IMR-90 (cell line): ENCODE measurements around the gene COL15A1. TPM values are rescaled to one million over a fixed set of nuclear protein-coding genes. Genes with fewer than 3 reads are reported as not detected.

ENCODE experiments used
- ATAC-seq: fragments of 200-7000 bp; cut with Tn5 transposase; 2 replicates; pipeline ENCODE4 v1.9.1; 2020; ENCODE audit warnings: low read depth, mild to moderate bottlenecking, moderate library complexity
- BruUV-seq: library from RNA; stranded (reverse); fragments of 400-500 nt; replicated peaks from 2 replicates; lab custom pipeline; 2021; lab: Mats Ljungman, UMichigan
- CTCF ChIA-PET: fragments of 300-600 bp; formaldehyde crosslinking; extraction: SDS; loops from one replicate; lab custom pipeline; 2021; ENCODE audit warnings: antibody characterized with exemption; lab: Yijun Ruan, JAX
- POLR2A ChIA-PET: fragments of 300-600 bp; sonication (Branson Sonifier 250); formaldehyde crosslinking; loops from one replicate; lab custom pipeline; 2022; ENCODE audit warnings: antibody characterized with exemption; ENCODE audit not compliant: unreplicated experiment; lab: Charles Lee
- DNase-seq: peaks from one replicate; pipeline ENCODE4 v3.0.0; 2013
- H2AFZ ChIP-seq: replicated peaks from 2 replicates; pipeline ENCODE3; 2013; ENCODE audit warnings: low read length, mild to moderate bottlenecking; ENCODE audit not compliant: poor library complexity
- H2AK5ac ChIP-seq: 2 replicates; pipeline ENCODE4 v1.6.1; 2013; ENCODE audit warnings: low read depth, low read length, inconsistent platforms
- H2AK9ac ChIP-seq: replicated peaks from 2 replicates; pipeline ENCODE3; 2013; ENCODE audit warnings: mild to moderate bottlenecking, low read depth, low read length, moderate library complexity; ENCODE audit not compliant: poor library complexity
- H2BK120ac ChIP-seq: 2 replicates; pipeline ENCODE4 v1.6.1; 2013; ENCODE audit warnings: low read depth, low read length, inconsistent platforms
- H2BK15ac ChIP-seq: 3 replicates; pipeline ENCODE4 v1.6.1; 2013; ENCODE audit warnings: low read depth, low read length, inconsistent platforms
- H2BK20ac ChIP-seq: 2 replicates; pipeline ENCODE4 v1.6.1; 2013; ENCODE audit warnings: low read depth, mild to moderate bottlenecking, inconsistent platforms, low read length, moderate library complexity
- H2BK5ac ChIP-seq: 2 replicates; pipeline ENCODE4 v1.6.1; 2013; ENCODE audit warnings: mild to moderate bottlenecking, low read depth, low read length, inconsistent platforms; ENCODE audit not compliant: poor library complexity, severe bottlenecking
- H3K14ac ChIP-seq: replicated peaks from 2 replicates; pipeline ENCODE4 v1.6.1; 2013; ENCODE audit warnings: low read depth, low read length, inconsistent platforms
- H3K18ac ChIP-seq: 2 replicates; pipeline ENCODE4 v1.6.1; 2013; ENCODE audit warnings: low read depth, low read length, control low read depth
- H3K23ac ChIP-seq: 2 replicates; pipeline ENCODE4 v1.6.1; 2013; ENCODE audit warnings: low read depth, low read length, inconsistent platforms
- H3K27ac ChIP-seq: 2 replicates; pipeline ENCODE4 v1.5.1; 2013; ENCODE audit warnings: mild to moderate bottlenecking, control low read depth, low read length; ENCODE audit not compliant: insufficient read depth
- H3K27me3 ChIP-seq: 2 replicates; pipeline ENCODE4 v1.6.1; 2013; ENCODE audit warnings: low read length; ENCODE audit not compliant: control insufficient read depth, insufficient read depth
- H3K36me3 ChIP-seq: 2 replicates; pipeline ENCODE4 v1.6.1; 2013; ENCODE audit warnings: low read length, mixed read lengths; ENCODE audit not compliant: control insufficient read depth, insufficient read depth
- H3K4ac ChIP-seq: 2 replicates; pipeline ENCODE4 v1.6.1; 2013; ENCODE audit warnings: low read depth, low read length, inconsistent platforms
- H3K4me1 ChIP-seq: 2 replicates; pipeline ENCODE4 v1.6.1; 2013; ENCODE audit warnings: low read length, mixed read lengths; ENCODE audit not compliant: control insufficient read depth, insufficient read depth
- H3K4me2 ChIP-seq: 2 replicates; pipeline ENCODE4 v1.6.1; 2013; ENCODE audit warnings: low read depth, mild to moderate bottlenecking, control low read depth, low read length, moderate library complexity
- H3K4me3 ChIP-seq: 2 replicates; pipeline ENCODE4 v1.5.1; 2013; ENCODE audit warnings: low read depth, mild to moderate bottlenecking, control low read depth, low read length, moderate library complexity; ENCODE audit not compliant: insufficient read depth
- H3K56ac ChIP-seq: 2 replicates; pipeline ENCODE4 v1.6.1; 2013; ENCODE audit warnings: low read length, inconsistent platforms; ENCODE audit not compliant: insufficient read depth; ENCODE audit errors: extremely low read depth
- H3K79me1 ChIP-seq, 2 experiments: 2 replicates each; pipeline ENCODE4 v1.6.1; 2013; ENCODE audit warnings: low read length in 2 of 2, inconsistent platforms in 1 of 2, low read depth in 1 of 2
- H3K9ac ChIP-seq: 2 replicates; pipeline ENCODE4 v1.6.1; 2013; ENCODE audit warnings: low read depth, low read length, control low read depth
- H3K9me1 ChIP-seq: 2 replicates; pipeline ENCODE4 v1.6.1; 2013; ENCODE audit warnings: low read length, inconsistent platforms; ENCODE audit not compliant: insufficient read depth
- H3K9me3 ChIP-seq: 2 replicates; pipeline ENCODE4 v1.6.1; 2013; ENCODE audit warnings: low read length; ENCODE audit not compliant: control insufficient read depth, insufficient read depth
- H4K20me1 ChIP-seq: 2 replicates; pipeline ENCODE4 v1.6.1; 2013; ENCODE audit warnings: low read length, inconsistent platforms; ENCODE audit not compliant: insufficient read depth
- H4K5ac ChIP-seq: 2 replicates; pipeline ENCODE4 v1.6.1; 2013; ENCODE audit warnings: mild to moderate bottlenecking, low read depth, low read length, control low read depth
- H4K8ac ChIP-seq, 2 experiments: 2 replicates each; pipeline ENCODE4 v1.6.1; 2013; ENCODE audit warnings: low read depth in 2 of 2, low read length in 2 of 2, control low read depth in 1 of 2, inconsistent platforms in 1 of 2
- H4K91ac ChIP-seq: 2 replicates; pipeline ENCODE4 v1.6.1; 2013; ENCODE audit warnings: low read depth, low read length, inconsistent platforms; ENCODE audit not compliant: insufficient read depth
- BHLHE40 ChIP-seq: fragments of 150-350 bp; IDR thresholded peaks from 2 replicates; pipeline ENCODE4 v1.6.1; 2016; ENCODE audit warnings: mild to moderate bottlenecking, low read depth, low read length
- FOS ChIP-seq: fragments of 150-350 bp; IDR thresholded peaks from 2 replicates; pipeline ENCODE4 v1.6.1; 2016; ENCODE audit warnings: low read depth, low read length
- MXI1 ChIP-seq: IDR thresholded peaks from 2 replicates; pipeline ENCODE4 v1.6.1; 2012; ENCODE audit warnings: low read depth, mild to moderate bottlenecking, low read length, moderate library complexity, borderline replicate concordance
- POLR2A ChIP-seq: IDR thresholded peaks from 2 replicates; pipeline ENCODE4 v1.6.1; 2012; ENCODE audit warnings: mild to moderate bottlenecking, low read depth, low read length
- RAD21 ChIP-seq: IDR thresholded peaks from 2 replicates; pipeline ENCODE4 v1.6.1; 2012; ENCODE audit warnings: low read length, improper control_type of control experiment
- RCOR1 ChIP-seq: IDR thresholded peaks from 2 replicates; pipeline ENCODE4 v1.6.1; 2012; ENCODE audit warnings: mild to moderate bottlenecking, low read length, improper control_type of control experiment; ENCODE audit not compliant: insufficient replicate concordance
- RFX5 ChIP-seq: IDR thresholded peaks from 2 replicates; pipeline ENCODE4 v1.8.0; 2012; ENCODE audit warnings: low read depth, mild to moderate bottlenecking, low read length, moderate library complexity
- SMC3 ChIP-seq: fragments of 150-350 bp; IDR thresholded peaks from 2 replicates; pipeline ENCODE4 v1.6.1; 2016; ENCODE audit warnings: low read depth, mild to moderate bottlenecking, antibody characterized with exemption, low read length, moderate library complexity
- WGBS, 2 experiments: methylation state at CpG; one replicate each; pipeline versions ENCODE4 v1.1.5 to v1.1.7; 2013; ENCODE audit warnings: missing lambda C conversion rate in 2 of 2; ENCODE audit not compliant: insufficient read length in 1 of 2; ENCODE audit errors: extremely low coverage in 2 of 2; 5-methylcytosine and 5-hydroxymethylcytosine counted together
- dilution Hi-C: fragments of 300-500 bp; cut with HindIII; formaldehyde crosslinking; loops from one replicate; pipeline ENCODE4 v1.14.3; 2018; ENCODE audit warnings: low sequenced_read_pairs; ENCODE audit not compliant: unreplicated experiment
- in situ Hi-C: fragments of 300-500 bp; cut with MboI; formaldehyde crosslinking; loops from 3 replicates; pipeline ENCODE4 v1.14.3; 2019; ENCODE audit warnings: low sequenced_read_pairs, inconsistent platforms, mixed read lengths
- intact Hi-C: fragments of 100-400 bp; cut with micrococcal nuclease; formaldehyde crosslinking; loops from 2 replicates; pipeline ENCODE4 v1.10.0; 2022
- polyA plus RNA-seq, 3 experiments: library from polyadenylated mRNA; depleted of rRNA; stranded (reverse); fragments of >200 nt; gene quantifications; 2 replicates each; pipeline ENCODE4 v1.2.3, GENCODE V29; 2012; ENCODE audit warnings: low replicate concordance in 1 of 3
- total RNA-seq: library from RNA; depleted of rRNA; stranded (reverse); fragments of >200 nt; gene quantifications from 2 replicates; pipeline ENCODE4 v1.2.3, GENCODE V29; 2012

Gene COL15A1
- total and polyA plus RNA-seq, 2 of the 4 experiments (the other 2 are of a cell fraction) = 2.2 to 3.7 TPM

- TF ChIP-seq MXI1 (no peak), FOS (no peak), RCOR1 (no peak), SMC3 (no peak), RAD21 (no peak), POLR2A (no peak), BHLHE40 (no peak), RFX5 (no peak)
Measured at GRCh38 chr9:98921732-98922131, 22.0 kb upstream of the COL15A1 start.

More at GRCh38 chr9:98921732-98922131, 22.0 kb upstream of the COL15A1 start:
- Histone ChIP-seq H3K18ac (peak overlapping the region; percentile 50; the same call in 1 of the 2 replicates), H3K4ac (no peak overlapping the region), H2AK5ac (peak overlapping the region; percentile 66; the same call in 1 of the 2 replicates), H3K27ac (no peak overlapping the region), H3K4me1 (peaks cover 27% of the 10 kb centered on the region), H3K9me1 (peaks cover 14% of the 10 kb centered on the region), H2BK15ac (no peak overlapping the region), H3K56ac (no peak overlapping the region), H3K4me2 (no peak overlapping the region), H3K36me3 (no peaks in the 10 kb centered on the region), H3K79me1 (no peaks in the 10 kb centered on the region), H2AK9ac (no peak overlapping the region), H3K23ac (no peak overlapping the region), H3K9ac (no peak overlapping the region), H3K4me3 (no peak overlapping the region), H4K5ac (no peak overlapping the region; the same call in 1 of the 2 replicates), H3K9me3 (no peaks in the 10 kb centered on the region), H2AFZ (no peak overlapping the region), H4K91ac (no peak overlapping the region), H2BK5ac (no peak overlapping the region), H2BK120ac (peak overlapping the region; percentile 38; the same call in 1 of the 2 replicates), H4K20me1 (no peaks in the 10 kb centered on the region), H4K8ac (no peak overlapping the region), H3K14ac (peak overlapping the region; percentile 35; the same call in 1 of the 2 replicates), H2BK20ac (0 out of 2 replicates have a peak overlapping the region, but pooled peaks have one; percentile 10), H3K27me3 (no peaks in the 10 kb centered on the region)
- ATAC-seq (no peak), DNase-seq (no peak)
- no CpG with 5 or more reads among the region's 1 CpG for WGBS, 2 experiments
- dilution Hi-C loops (no loop called here), in situ Hi-C loops (no loop called here), intact Hi-C loops (no loop called here)
- ChIA-PET POLR2A (no interaction called here), CTCF (no interaction called here)
- no TSS peak for BruUV-seq
